HFFc6 (cell line): ENCODE results near the gene PID1. TPM values are rescaled to one million over a fixed set of nuclear protein-coding genes. Genes with fewer than 3 reads are reported as not detected.

ENCODE experiments used
- DNase-seq: peaks from one replicate; pipeline ENCODE4 v3.0.0-alpha.2; 2018
- H3K27ac Mint-ChIP-seq: 2 replicates; pipeline ENCODE4 v1.8.0; 2020; ENCODE audit warnings: mild to moderate bottlenecking, mixed read lengths
- H3K27me3 Mint-ChIP-seq: 2 replicates; pipeline ENCODE4 v1.8.0; 2021; ENCODE audit warnings: mild to moderate bottlenecking, moderate library complexity, mixed read lengths; ENCODE audit not compliant: insufficient read depth
- H3K36me3 Mint-ChIP-seq: 2 replicates; pipeline ENCODE4 v1.8.0; 2021; ENCODE audit warnings: low read depth, mixed read lengths
- H3K4me1 Mint-ChIP-seq: 2 replicates; pipeline ENCODE4 v1.8.0; 2020; ENCODE audit warnings: low read depth, mixed read lengths
- H3K4me3 Mint-ChIP-seq: 2 replicates; pipeline ENCODE4 v1.8.0; 2020; ENCODE audit warnings: mild to moderate bottlenecking, moderate library complexity, mixed read lengths
- H3K9me3 Mint-ChIP-seq: 2 replicates; pipeline ENCODE4 v1.8.0; 2020; ENCODE audit warnings: mild to moderate bottlenecking, mixed read lengths
- total RNA-seq, 6 experiments: library from RNA; stranded (reverse); fragmentation: NEBNext Ultra II Directional; extraction: Animal tissue kit (Norgen Biotek cat#: 25700); gene quantifications; 2 replicates in 1 of 6; 3 replicates in 5 of 6; pipeline ENCODE4 v1.2.3, GENCODE V29; 2021
- TF ChIP-seq, protein P1 (sequence below): fragments of 200-600 bp; sonication (generic); IDR thresholded peaks from 2 replicates; pipeline ENCODE4 v1.5.0; 2021; ENCODE audit warnings: antibody characterized with exemption, mild to moderate bottlenecking

PID1 gene
- total RNA-seq, 6 experiments from 2014 or later, result 6.7 to 9.1 (median 8.6) TPM

DNA sequence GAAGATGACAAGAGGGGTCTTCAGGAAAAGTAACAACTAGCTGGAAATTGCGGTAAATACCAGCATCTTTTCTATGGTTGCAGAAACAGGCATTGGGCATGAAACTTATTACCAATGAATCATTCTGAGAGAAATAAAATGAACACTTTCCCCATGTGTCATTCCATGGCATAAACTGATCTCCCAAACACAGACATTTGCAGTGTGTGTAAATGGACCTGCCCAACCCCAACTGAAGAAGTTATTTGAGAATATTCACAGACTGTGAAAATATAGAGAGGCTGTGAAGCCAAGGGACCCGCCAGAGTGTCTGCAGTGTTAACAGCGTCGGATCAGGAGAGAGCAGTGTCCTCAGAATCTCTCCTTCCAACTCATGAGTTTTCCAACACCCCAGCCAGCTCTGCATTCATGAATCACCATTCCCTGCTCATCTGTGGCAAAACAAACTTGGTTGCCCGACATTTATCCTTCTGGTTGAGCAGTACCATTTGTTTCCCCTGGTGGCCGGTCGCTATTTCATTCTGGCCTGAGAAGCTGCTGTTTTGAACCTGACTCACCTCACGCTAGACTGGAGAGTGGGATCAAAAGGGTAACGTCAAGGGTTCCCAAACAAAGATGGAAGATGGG, 238.4 kb downstream of the PID1 start:
- DNase-seq, result peak; percentile 9
- Mint-ChIP-seq H3K4me1 (peaks cover 14% of the 10 kb centered on the region), H3K36me3 (peaks cover under 1% of the 10 kb centered on the region; the same call in 1 of the 2 replicates), H3K4me3 (no peak overlapping the region), H3K9me3 (no peaks in the 10 kb centered on the region), H3K27ac (no peak overlapping the region), H3K27me3 (peaks cover 1% of the 10 kb centered on the region)
- TF ChIP-seq, protein P1, sequence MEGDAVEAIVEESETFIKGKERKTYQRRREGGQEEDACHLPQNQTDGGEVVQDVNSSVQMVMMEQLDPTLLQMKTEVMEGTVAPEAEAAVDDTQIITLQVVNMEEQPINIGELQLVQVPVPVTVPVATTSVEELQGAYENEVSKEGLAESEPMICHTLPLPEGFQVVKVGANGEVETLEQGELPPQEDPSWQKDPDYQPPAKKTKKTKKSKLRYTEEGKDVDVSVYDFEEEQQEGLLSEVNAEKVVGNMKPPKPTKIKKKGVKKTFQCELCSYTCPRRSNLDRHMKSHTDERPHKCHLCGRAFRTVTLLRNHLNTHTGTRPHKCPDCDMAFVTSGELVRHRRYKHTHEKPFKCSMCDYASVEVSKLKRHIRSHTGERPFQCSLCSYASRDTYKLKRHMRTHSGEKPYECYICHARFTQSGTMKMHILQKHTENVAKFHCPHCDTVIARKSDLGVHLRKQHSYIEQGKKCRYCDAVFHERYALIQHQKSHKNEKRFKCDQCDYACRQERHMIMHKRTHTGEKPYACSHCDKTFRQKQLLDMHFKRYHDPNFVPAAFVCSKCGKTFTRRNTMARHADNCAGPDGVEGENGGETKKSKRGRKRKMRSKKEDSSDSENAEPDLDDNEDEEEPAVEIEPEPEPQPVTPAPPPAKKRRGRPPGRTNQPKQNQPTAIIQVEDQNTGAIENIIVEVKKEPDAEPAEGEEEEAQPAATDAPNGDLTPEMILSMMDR, result no peak

DNA sequence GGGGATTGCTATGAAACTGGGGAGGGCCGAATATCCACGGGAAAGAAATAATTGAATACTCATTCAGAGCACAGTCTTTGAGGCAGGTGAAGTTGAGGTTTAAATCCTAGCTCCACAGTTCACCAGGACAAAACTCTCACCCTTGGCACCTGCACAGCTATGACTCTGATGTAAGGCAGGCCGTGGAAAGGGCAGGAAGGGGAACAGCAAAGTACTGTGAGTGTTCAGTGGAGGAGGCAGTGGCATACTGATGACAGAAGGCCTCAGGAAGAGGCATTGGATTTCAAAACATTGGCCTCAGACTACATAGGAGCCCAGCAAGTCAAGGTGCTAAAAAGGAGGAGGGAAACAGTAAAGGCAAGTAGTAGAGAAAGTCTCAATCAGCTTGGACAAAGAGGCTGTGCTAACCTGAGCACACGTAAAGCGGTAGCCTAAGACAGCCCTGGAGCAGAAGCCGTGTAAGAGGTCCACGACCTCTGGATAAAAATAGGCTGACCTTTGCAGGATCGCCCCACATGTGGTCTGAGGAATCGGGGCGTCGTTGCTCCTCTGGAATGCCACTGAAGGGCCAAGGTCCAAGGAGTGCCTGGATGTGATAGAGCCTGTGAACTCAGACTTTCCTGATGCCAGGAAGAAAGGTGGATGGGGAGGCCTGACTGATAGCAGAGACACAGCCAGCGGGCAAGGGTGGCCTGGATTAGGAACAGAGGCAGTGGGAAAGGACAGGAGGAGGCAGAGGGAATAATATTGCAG, 243.6 kb downstream of the PID1 start:
- no peak overlapping the region; the same call in 1 of the 2 replicates for H3K27ac Mint-ChIP-seq
- H3K4me3 Mint-ChIP-seq, result no peak overlapping the region
- DNase-seq, result no peak
- H3K27me3 Mint-ChIP-seq, result peaks cover 4% of the 10 kb centered on the region; the same call in 1 of the 2 replicates
- TF ChIP-seq, protein P1, result no peak
- H3K36me3 Mint-ChIP-seq, result peaks cover 5% of the 10 kb centered on the region; the same call in 1 of the 2 replicates
- peaks cover 16% of the 10 kb centered on the region for H3K4me1 Mint-ChIP-seq
- no peaks in the 10 kb centered on the region for H3K9me3 Mint-ChIP-seq

DNA sequence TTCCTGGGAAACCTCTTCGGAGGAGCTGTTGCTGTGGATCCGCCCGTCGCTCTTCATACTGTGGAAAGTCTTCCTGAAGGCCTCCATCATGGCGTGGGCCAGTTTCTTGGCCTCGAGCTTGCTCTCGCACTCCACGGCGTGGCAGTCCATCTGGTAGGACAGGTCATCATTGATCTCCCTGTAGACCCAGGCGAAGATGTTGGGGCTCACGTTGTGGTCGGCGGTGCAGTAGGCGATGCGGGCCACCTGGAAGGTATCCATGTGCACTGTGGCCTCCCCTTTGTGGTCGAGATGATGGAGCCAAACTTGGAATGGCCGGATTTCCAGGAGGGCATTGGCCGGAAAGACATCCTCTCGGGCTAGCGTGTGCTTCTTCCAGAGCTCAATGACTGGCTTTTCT, 245.4 kb downstream of the PID1 start:
- TF ChIP-seq, protein P1, result no peak
- H3K36me3 Mint-ChIP-seq, result peaks cover 5% of the 10 kb centered on the region; the same call in 1 of the 2 replicates
- H3K4me3 Mint-ChIP-seq, result no peak overlapping the region
- DNase-seq, result no peak
- H3K27ac Mint-ChIP-seq, result no peak overlapping the region
- peaks cover 4% of the 10 kb centered on the region; the same call in 1 of the 2 replicates for H3K27me3 Mint-ChIP-seq
- no peaks in the 10 kb centered on the region for H3K9me3 Mint-ChIP-seq
- H3K4me1 Mint-ChIP-seq, result peaks cover 11% of the 10 kb centered on the region

DNA sequence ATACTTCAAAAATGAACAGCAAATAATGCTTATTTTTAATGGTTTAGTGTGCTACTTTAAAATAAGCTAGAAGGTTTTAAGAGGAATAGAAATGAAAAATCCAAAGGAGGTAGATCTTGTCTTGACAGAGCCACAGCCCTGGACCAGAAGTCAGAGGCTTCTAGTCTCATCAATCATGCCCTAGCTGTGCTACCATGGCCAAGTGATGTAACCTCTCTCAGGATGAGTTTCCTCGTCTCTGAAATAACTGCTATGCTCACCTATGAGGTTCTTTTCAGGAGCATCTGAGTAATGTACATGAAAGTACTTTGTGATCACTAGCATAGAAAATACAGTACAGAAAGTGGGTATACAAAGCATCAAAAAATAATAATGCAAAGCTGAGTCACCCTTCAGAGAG, 248.4 kb downstream of the PID1 start:
- Mint-ChIP-seq H3K9me3 (no peaks in the 10 kb centered on the region), H3K27ac (no peak overlapping the region), H3K27me3 (peaks cover 3% of the 10 kb centered on the region; the same call in 1 of the 2 replicates), H3K36me3 (0 out of 2 replicates have a peak, but pooled peaks cover 3% of the 10 kb centered on the region), H3K4me1 (peaks cover 8% of the 10 kb centered on the region), H3K4me3 (no peak overlapping the region)
- TF ChIP-seq, protein P1, result no peak
- DNase-seq, result no peak

DNA sequence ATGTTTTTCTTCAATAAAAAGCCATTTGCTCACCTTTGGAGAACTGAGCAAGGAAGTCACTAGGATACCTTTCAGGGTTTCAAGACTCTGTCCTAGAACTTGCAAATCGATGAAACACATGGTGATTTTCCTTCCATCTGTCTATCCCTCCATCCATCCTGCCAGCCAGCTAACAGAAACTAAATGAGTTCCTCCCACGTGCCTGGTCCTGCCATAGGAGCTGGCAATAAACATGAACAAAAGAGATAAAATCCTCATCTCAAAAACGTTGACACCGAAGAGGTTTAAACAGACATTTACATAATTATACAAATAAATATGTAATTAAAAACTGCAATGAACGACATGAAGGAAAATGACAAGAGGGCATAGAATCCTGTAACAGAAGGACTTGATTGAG, 249.0 kb downstream of the PID1 start:
- no peak for DNase-seq
- H3K4me1 Mint-ChIP-seq, result peaks cover 2% of the 10 kb centered on the region
- no peaks in the 10 kb centered on the region for H3K9me3 Mint-ChIP-seq
- H3K27ac Mint-ChIP-seq, result no peak overlapping the region
- peaks cover 3% of the 10 kb centered on the region; the same call in 1 of the 2 replicates for H3K27me3 Mint-ChIP-seq
- no peaks in the 10 kb centered on the region for H3K36me3 Mint-ChIP-seq
- TF ChIP-seq, protein P1, result no peak
- H3K4me3 Mint-ChIP-seq, result no peak overlapping the region
